ENCODE results near the gene KSR1.
"Not testable (repeated sequence)": the region's sequence is repeated elsewhere in the genome, so short reads cannot be mapped to it uniquely, and the experiment has no call there.

The KSR1 gene

GRCh38 chr17:27433521-27433920 lies 22.7 kb upstream of the KSR1 start:
- no peaks in the 10 kb centered on the region for H3K27me3 ChIP-seq (ENCODE audit: insufficient read depth, low read depth)
- H3K4me1 ChIP-seq (ENCODE audit: low read depth, poor library complexity, severe bottlenecking), result no peaks in the 10 kb centered on the region
- no peak overlapping the region for H3K9ac ChIP-seq
- TF ChIP-seq CTCF (conservative IDR thresholded peaks at IDR 0.05; ENCODE audit: low read depth, low read length), result no peak
- H3K27ac ChIP-seq, result no peak overlapping the region
- no peak overlapping the region for H3K4me3 ChIP-seq (IDR thresholded peaks at IDR 0.05; ENCODE audit: insufficient read depth, low read depth, low read length)
- H2AFZ ChIP-seq (ENCODE audit: low read depth), result no peak overlapping the region
- no peak overlapping the region for H3K4me2 ChIP-seq
- H3K79me2 ChIP-seq (ENCODE audit: insufficient read depth, low read depth), result no peaks in the 10 kb centered on the region
- no peaks in the 10 kb centered on the region for H3K36me3 ChIP-seq (ENCODE audit: insufficient read depth)
- H4K20me1 ChIP-seq (ENCODE audit: insufficient read depth), result no peaks in the 10 kb centered on the region

GRCh38 chr17:27435431-27436070 lies 20.7 kb upstream of the KSR1 start:
- not testable (repeated sequence) for H3K79me2 ChIP-seq (ENCODE audit: insufficient read depth, low read depth); H3K27ac ChIP-seq; H3K36me3 ChIP-seq (ENCODE audit: insufficient read depth); H3K4me1 ChIP-seq (ENCODE audit: low read depth, poor library complexity, severe bottlenecking); H2AFZ ChIP-seq (ENCODE audit: low read depth); H4K20me1 ChIP-seq (ENCODE audit: insufficient read depth); H3K4me2 ChIP-seq; H3K9ac ChIP-seq; H3K27me3 ChIP-seq (ENCODE audit: insufficient read depth, low read depth); H3K4me3 ChIP-seq (IDR thresholded peaks at IDR 0.05; ENCODE audit: insufficient read depth, low read depth, low read length)

- Histone ChIP-seq H3K79me2 (ENCODE audit: insufficient read depth, low read depth) (no peaks in the 10 kb centered on the region), H3K27ac (no peak overlapping the region), H3K4me1 (ENCODE audit: low read depth, poor library complexity, severe bottlenecking) (no peaks in the 10 kb centered on the region), H3K36me3 (ENCODE audit: insufficient read depth) (no peaks in the 10 kb centered on the region), H2AFZ (ENCODE audit: low read depth) (no peak overlapping the region), H3K9ac (no peak overlapping the region), H3K4me3 (IDR thresholded peaks at IDR 0.05; ENCODE audit: insufficient read depth, low read depth, low read length) (no peak overlapping the region), H3K4me2 (no peak overlapping the region), H3K27me3 (ENCODE audit: insufficient read depth, low read depth) (no peaks in the 10 kb centered on the region), H4K20me1 (ENCODE audit: insufficient read depth) (no peaks in the 10 kb centered on the region)
- no peak for TF ChIP-seq CTCF (conservative IDR thresholded peaks at IDR 0.05; ENCODE audit: low read depth, low read length)
Measured at GRCh38 chr17:27438348-27438998, 17.8 kb upstream of the KSR1 start.

GRCh38 chr17:27439342-27439741 lies 16.9 kb upstream of the KSR1 start:
- no peak overlapping the region for H2AFZ ChIP-seq (ENCODE audit: low read depth)
- H3K4me2 ChIP-seq, result no peak overlapping the region
- H3K27me3 ChIP-seq (ENCODE audit: insufficient read depth, low read depth), result no peaks in the 10 kb centered on the region
- H3K4me1 ChIP-seq (ENCODE audit: low read depth, poor library complexity, severe bottlenecking), result no peaks in the 10 kb centered on the region
- no peak overlapping the region for H3K9ac ChIP-seq
- no peaks in the 10 kb centered on the region for H3K79me2 ChIP-seq (ENCODE audit: insufficient read depth, low read depth)
- H3K36me3 ChIP-seq (ENCODE audit: insufficient read depth), result no peaks in the 10 kb centered on the region
- no peaks in the 10 kb centered on the region for H4K20me1 ChIP-seq (ENCODE audit: insufficient read depth)
- TF ChIP-seq CTCF (conservative IDR thresholded peaks at IDR 0.05; ENCODE audit: low read depth, low read length), result no peak
- no peak overlapping the region for H3K4me3 ChIP-seq (IDR thresholded peaks at IDR 0.05; ENCODE audit: insufficient read depth, low read depth, low read length)
- H3K27ac ChIP-seq, result no peak overlapping the region

- H3K79me2 ChIP-seq (ENCODE audit: insufficient read depth, low read depth), result no peaks in the 10 kb centered on the region
- H3K4me3 ChIP-seq (IDR thresholded peaks at IDR 0.05; ENCODE audit: insufficient read depth, low read depth, low read length), result no peak overlapping the region
- no peak overlapping the region for H3K4me2 ChIP-seq
- H3K36me3 ChIP-seq (ENCODE audit: insufficient read depth), result no peaks in the 10 kb centered on the region
- no peak overlapping the region for H3K9ac ChIP-seq
- no peak for TF ChIP-seq CTCF (conservative IDR thresholded peaks at IDR 0.05; ENCODE audit: low read depth, low read length)
- no peak overlapping the region for H3K27ac ChIP-seq
- H3K4me1 ChIP-seq (ENCODE audit: low read depth, poor library complexity, severe bottlenecking), result no peaks in the 10 kb centered on the region
- H2AFZ ChIP-seq (ENCODE audit: low read depth), result no peak overlapping the region
- H4K20me1 ChIP-seq (ENCODE audit: insufficient read depth), result no peaks in the 10 kb centered on the region
- no peaks in the 10 kb centered on the region for H3K27me3 ChIP-seq (ENCODE audit: insufficient read depth, low read depth)
Measured at GRCh38 chr17:27442702-27443101, 13.5 kb upstream of the KSR1 start.
